HEK293 (cell line): ENCODE measurements around the gene LYST.

ENCODE experiments used
- CTCF ChIA-PET: fragments of 350-600 bp; formaldehyde crosslinking; extraction: SDS; loops from one replicate; lab custom pipeline; 2021; ENCODE audit warnings: antibody characterized with exemption; lab: Yijun Ruan, JAX
- POLR2A ChIA-PET: fragments of 300-600 bp; formaldehyde crosslinking; extraction: SDS; loops from one replicate; lab custom pipeline; 2020; ENCODE audit warnings: antibody characterized with exemption, inconsistent platforms; lab: Yijun Ruan, JAX
- H3K27ac ChIP-seq: fragments of 200-500 bp; sonication (Bioruptor generic); 2 replicates; pipeline ENCODE4 v1.5.1; 2014; ENCODE audit warnings: low read depth, low read length, control low read depth, inconsistent platforms; ENCODE audit errors: extremely low read depth
- H3K36me3 ChIP-seq, 2 experiments: fragments of 200-500 bp in 1 of 2; sonication (Bioruptor generic) in 1 of 2; 1 replicate in 1 of 2; 2 replicates in 1 of 2; pipeline ENCODE4 v1.5.1; 2014 to 2017; ENCODE audit warnings: inconsistent platforms in 2 of 2, low read length in 2 of 2; ENCODE audit not compliant: control insufficient read depth in 2 of 2, insufficient read depth in 1 of 2
- H3K4me1 ChIP-seq: fragments of 200-500 bp; sonication (Bioruptor generic); 2 replicates; pipeline ENCODE4 v1.5.1; 2014; ENCODE audit warnings: mild to moderate bottlenecking, low read length, inconsistent platforms; ENCODE audit not compliant: control insufficient read depth, insufficient read depth
- H3K4me3 ChIP-seq: 2 replicates; pipeline ENCODE4 v1.5.1; 2011; ENCODE audit warnings: low read depth, mild to moderate bottlenecking, control low read depth, low read length, moderate library complexity
- H3K9me3 ChIP-seq: fragments of 200-500 bp; sonication (Bioruptor generic); 2 replicates; pipeline ENCODE4 v1.5.1; 2014; ENCODE audit warnings: low read depth, low read length, inconsistent platforms; ENCODE audit not compliant: control insufficient read depth, insufficient read depth
- HOXA7 ChIP-seq: sonication (generic); formaldehyde crosslinking; IDR thresholded peaks from 2 replicates; pipeline ENCODE4 v1.8.1; 2022; ENCODE audit warnings: missing genetic modification reagents, borderline replicate concordance
- KLF16 ChIP-seq: fragments of 450-650 bp; formaldehyde crosslinking; IDR thresholded peaks from 2 replicates; pipeline ENCODE4 v1.5.1; 2017; ENCODE audit warnings: missing biosample characterization, missing genetic modification characterization
- PRDM2 ChIP-seq: fragments of 450-650 bp; formaldehyde crosslinking; IDR thresholded peaks from 2 replicates; pipeline ENCODE4 v1.5.1; 2016; ENCODE audit warnings: missing biosample characterization, missing genetic modification characterization, borderline replicate concordance
- ZBTB17 ChIP-seq: fragments of 450-650 bp; formaldehyde crosslinking; IDR thresholded peaks from 2 replicates; pipeline ENCODE4 v1.5.1; 2016; ENCODE audit warnings: missing biosample characterization, missing genetic modification characterization
- ZBTB7A ChIP-seq: fragments of 450-650 bp; formaldehyde crosslinking; IDR thresholded peaks from 2 replicates; pipeline ENCODE4 v1.5.1; 2016; ENCODE audit warnings: low read depth, missing biosample characterization, missing genetic modification characterization
- ZFP3 ChIP-seq: fragments of 450-650 bp; formaldehyde crosslinking; IDR thresholded peaks from 2 replicates; pipeline ENCODE4 v1.5.1; 2016; ENCODE audit warnings: low read depth, missing biosample characterization, missing genetic modification characterization
- ZNF112 ChIP-seq: fragments of 450-650 bp; formaldehyde crosslinking; IDR thresholded peaks from 2 replicates; pipeline ENCODE4 v1.5.0; 2017; ENCODE audit warnings: missing biosample characterization, missing genetic modification characterization
- ZNF140 ChIP-seq: fragments of 450-650 bp; formaldehyde crosslinking; IDR thresholded peaks from 2 replicates; pipeline ENCODE4 v1.5.1; 2016; ENCODE audit warnings: missing biosample characterization, missing genetic modification characterization
- ZNF202 ChIP-seq: fragments of 450-650 bp; formaldehyde crosslinking; IDR thresholded peaks from 2 replicates; pipeline ENCODE4 v1.5.1; 2016; ENCODE audit warnings: missing biosample characterization, missing genetic modification characterization, borderline replicate concordance
- ZNF223 ChIP-seq: fragments of 450-650 bp; formaldehyde crosslinking; IDR thresholded peaks from 2 replicates; pipeline ENCODE4 v1.5.1; 2016; ENCODE audit warnings: missing biosample characterization, missing genetic modification characterization
- ZNF24 ChIP-seq: fragments of 450-650 bp; formaldehyde crosslinking; IDR thresholded peaks from 2 replicates; pipeline ENCODE4 v1.5.1; 2016; ENCODE audit warnings: missing biosample characterization, missing genetic modification characterization
- ZNF530 ChIP-seq: fragments of 450-650 bp; formaldehyde crosslinking; IDR thresholded peaks from 2 replicates; pipeline ENCODE4 v1.5.1; 2016; ENCODE audit warnings: low read depth, missing biosample characterization, missing genetic modification characterization
- ZNF600 ChIP-seq: fragments of 450-650 bp; formaldehyde crosslinking; IDR thresholded peaks from 2 replicates; pipeline ENCODE4 v1.5.1; 2016; ENCODE audit warnings: missing biosample characterization, missing genetic modification characterization
- ZNF623 ChIP-seq: fragments of 450-650 bp; formaldehyde crosslinking; IDR thresholded peaks from 2 replicates; pipeline ENCODE4 v1.5.1; 2016; ENCODE audit warnings: missing biosample characterization, missing genetic modification characterization
- ZNF626 ChIP-seq: fragments of 450-650 bp; sonication (Bioruptor Pico); formaldehyde crosslinking; IDR thresholded peaks from 2 replicates; pipeline ENCODE4 v1.5.1; 2018; ENCODE audit warnings: missing biosample characterization, missing genetic modification characterization, inconsistent platforms
- ZNF677 ChIP-seq: fragments of 450-650 bp; IDR thresholded peaks from 2 replicates; pipeline ENCODE4 v1.5.0; 2018; ENCODE audit warnings: missing biosample characterization, mild to moderate bottlenecking, missing genetic modification characterization, moderate library complexity
- ZNF76 ChIP-seq: fragments of 450-650 bp; formaldehyde crosslinking; IDR thresholded peaks from 2 replicates; pipeline ENCODE4; 2016; ENCODE audit warnings: low read depth, missing biosample characterization, missing genetic modification characterization, borderline replicate concordance
- ZNF785 ChIP-seq: fragments of 450-650 bp; formaldehyde crosslinking; IDR thresholded peaks from 2 replicates; pipeline ENCODE4 v1.5.1; 2016; ENCODE audit warnings: missing biosample characterization, missing genetic modification characterization
- ZSCAN4 ChIP-seq: fragments of 450-650 bp; formaldehyde crosslinking; IDR thresholded peaks from 2 replicates; pipeline ENCODE4 v1.5.1; 2017; ENCODE audit warnings: missing biosample characterization, missing genetic modification characterization
- TF ChIP-seq, protein P1 (sequence below): fragments of 450-650 bp; formaldehyde crosslinking; IDR thresholded peaks from 2 replicates; pipeline ENCODE4 v1.5.1; 2016; ENCODE audit warnings: missing biosample characterization, missing genetic modification characterization
- TF ChIP-seq, protein P2 (sequence below): fragments of 450-650 bp; formaldehyde crosslinking; IDR thresholded peaks from 2 replicates; pipeline ENCODE4 v1.5.1; 2017; ENCODE audit warnings: missing biosample characterization, missing genetic modification characterization

LYST gene, protein sequence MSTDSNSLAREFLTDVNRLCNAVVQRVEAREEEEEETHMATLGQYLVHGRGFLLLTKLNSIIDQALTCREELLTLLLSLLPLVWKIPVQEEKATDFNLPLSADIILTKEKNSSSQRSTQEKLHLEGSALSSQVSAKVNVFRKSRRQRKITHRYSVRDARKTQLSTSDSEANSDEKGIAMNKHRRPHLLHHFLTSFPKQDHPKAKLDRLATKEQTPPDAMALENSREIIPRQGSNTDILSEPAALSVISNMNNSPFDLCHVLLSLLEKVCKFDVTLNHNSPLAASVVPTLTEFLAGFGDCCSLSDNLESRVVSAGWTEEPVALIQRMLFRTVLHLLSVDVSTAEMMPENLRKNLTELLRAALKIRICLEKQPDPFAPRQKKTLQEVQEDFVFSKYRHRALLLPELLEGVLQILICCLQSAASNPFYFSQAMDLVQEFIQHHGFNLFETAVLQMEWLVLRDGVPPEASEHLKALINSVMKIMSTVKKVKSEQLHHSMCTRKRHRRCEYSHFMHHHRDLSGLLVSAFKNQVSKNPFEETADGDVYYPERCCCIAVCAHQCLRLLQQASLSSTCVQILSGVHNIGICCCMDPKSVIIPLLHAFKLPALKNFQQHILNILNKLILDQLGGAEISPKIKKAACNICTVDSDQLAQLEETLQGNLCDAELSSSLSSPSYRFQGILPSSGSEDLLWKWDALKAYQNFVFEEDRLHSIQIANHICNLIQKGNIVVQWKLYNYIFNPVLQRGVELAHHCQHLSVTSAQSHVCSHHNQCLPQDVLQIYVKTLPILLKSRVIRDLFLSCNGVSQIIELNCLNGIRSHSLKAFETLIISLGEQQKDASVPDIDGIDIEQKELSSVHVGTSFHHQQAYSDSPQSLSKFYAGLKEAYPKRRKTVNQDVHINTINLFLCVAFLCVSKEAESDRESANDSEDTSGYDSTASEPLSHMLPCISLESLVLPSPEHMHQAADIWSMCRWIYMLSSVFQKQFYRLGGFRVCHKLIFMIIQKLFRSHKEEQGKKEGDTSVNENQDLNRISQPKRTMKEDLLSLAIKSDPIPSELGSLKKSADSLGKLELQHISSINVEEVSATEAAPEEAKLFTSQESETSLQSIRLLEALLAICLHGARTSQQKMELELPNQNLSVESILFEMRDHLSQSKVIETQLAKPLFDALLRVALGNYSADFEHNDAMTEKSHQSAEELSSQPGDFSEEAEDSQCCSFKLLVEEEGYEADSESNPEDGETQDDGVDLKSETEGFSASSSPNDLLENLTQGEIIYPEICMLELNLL (N-terminal part only)

DNA sequence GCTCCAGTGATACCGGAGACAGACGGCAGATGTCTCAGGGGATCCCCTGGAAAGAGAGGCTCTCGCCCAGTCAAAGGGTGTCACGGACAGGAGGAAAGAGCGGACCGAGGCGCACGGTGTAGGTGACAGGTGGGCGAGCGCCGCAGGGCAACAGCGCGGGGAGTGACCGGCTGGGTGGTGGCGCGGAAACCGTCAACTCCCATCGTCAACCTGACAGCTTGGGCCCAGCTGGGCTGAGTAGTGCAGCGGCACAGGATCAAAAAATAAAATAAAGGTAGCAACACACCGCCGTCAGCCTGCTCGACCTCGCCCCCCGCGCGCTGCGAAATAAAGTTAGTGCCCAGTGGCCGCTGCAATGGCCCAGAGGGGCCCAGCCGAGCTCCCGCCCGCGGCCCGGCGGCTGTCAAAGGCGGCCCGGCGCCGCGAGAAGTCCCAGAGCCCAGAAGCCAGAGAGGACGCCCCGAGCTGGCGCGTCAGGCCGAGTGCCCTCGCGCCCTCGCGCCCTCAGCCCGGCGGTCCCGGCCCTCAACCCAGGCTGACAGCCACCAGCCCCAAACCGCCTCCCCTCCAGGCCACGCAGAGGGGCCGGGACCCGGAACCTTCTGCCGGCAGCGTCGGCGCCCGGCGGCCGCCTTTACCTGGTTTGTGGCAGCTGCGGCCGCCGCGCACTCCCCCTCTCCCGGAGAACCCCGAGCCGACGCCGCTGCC, at the start of gene LYST:
LYST (minus strand) TSS at position 702 of the 708 bp plus-strand sequence. CDS start 36,489 bp downstream, outside the sequence.
- no peaks in the 10 kb centered on the region for H3K36me3 ChIP-seq
- peak within 1 kb of the TSS; percentile 70 for H3K4me3 ChIP-seq
- peak within 1 kb of the TSS; percentile 73 for H3K27ac ChIP-seq
- H3K9me3 ChIP-seq: no peaks in the 10 kb centered on the region
- CTCF ChIA-PET: interaction anchor here (0.6 to 3.3 kb wide), 12 partner anchors 9 to 108 kb away, joined by 3 to 39 read pairs (median 4); no protein-coding TSS in a partner anchor
- POLR2A ChIA-PET: interaction anchor here (0.5 to 3.0 kb wide), 7 partner anchors 23 to 362 kb away, joined by 3 to 14 read pairs (median 6); partner anchors contain the start of gene B3GALNT2
- H3K4me1 ChIP-seq: peaks cover 9% of the 10 kb centered on the region; the same call in 1 of the 2 replicates
- TF ChIP-seq ZFP3 (tag by site-specific recombination): no peak
- no peak; the same call in 1 of the 2 replicates for TF ChIP-seq ZSCAN4 (tag by site-specific recombination)
- TF ChIP-seq HOXA7 (CRISPR knock-in tag): no peak
- TF ChIP-seq ZNF140 (tag by site-specific recombination): no peak
- peak; percentile 19; the same call in 1 of the 2 replicates for TF ChIP-seq ZNF785
- no peak; the same call in none of the 2 replicates for TF ChIP-seq ZNF76
- TF ChIP-seq PRDM2 (tag by site-specific recombination): no peak
- no peak for TF ChIP-seq ZNF623 (tag by site-specific recombination)
- TF ChIP-seq ZNF626: no peak
- TF ChIP-seq ZNF530 (tag by site-specific recombination): no peak
- TF ChIP-seq KLF16 (tag by site-specific recombination): peak; percentile 74
- peak; percentile 75; the same call in 1 of the 2 replicates for TF ChIP-seq ZNF600 (tag by site-specific recombination)
- no peak for TF ChIP-seq ZNF223
- TF ChIP-seq, protein P1, sequence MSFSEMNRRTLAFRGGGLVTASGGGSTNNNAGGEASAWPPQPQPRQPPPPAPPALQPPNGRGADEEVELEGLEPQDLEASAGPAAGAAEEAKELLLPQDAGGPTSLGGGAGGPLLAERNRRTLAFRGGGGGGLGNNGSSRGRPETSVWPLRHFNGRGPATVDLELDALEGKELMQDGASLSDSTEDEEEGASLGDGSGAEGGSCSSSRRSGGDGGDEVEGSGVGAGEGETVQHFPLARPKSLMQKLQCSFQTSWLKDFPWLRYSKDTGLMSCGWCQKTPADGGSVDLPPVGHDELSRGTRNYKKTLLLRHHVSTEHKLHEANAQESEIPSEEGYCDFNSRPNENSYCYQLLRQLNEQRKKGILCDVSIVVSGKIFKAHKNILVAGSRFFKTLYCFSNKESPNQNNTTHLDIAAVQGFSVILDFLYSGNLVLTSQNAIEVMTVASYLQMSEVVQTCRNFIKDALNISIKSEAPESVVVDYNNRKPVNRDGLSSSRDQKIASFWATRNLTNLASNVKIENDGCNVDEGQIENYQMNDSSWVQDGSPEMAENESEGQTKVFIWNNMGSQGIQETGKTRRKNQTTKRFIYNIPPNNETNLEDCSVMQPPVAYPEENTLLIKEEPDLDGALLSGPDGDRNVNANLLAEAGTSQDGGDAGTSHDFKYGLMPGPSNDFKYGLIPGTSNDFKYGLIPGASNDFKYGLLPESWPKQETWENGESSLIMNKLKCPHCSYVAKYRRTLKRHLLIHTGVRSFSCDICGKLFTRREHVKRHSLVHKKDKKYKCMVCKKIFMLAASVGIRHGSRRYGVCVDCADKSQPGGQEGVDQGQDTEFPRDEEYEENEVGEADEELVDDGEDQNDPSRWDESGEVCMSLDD (tag by site-specific recombination): no peak
- peak; percentile 68; the same call in 1 of the 2 replicates for TF ChIP-seq ZBTB17 (tag by site-specific recombination)
- no peak for TF ChIP-seq ZNF202 (tag by site-specific recombination)
- no peak for TF ChIP-seq ZNF112 (tag by site-specific recombination)
- TF ChIP-seq ZNF677 (tag by site-specific recombination): no peak; the same call in 1 of the 2 replicates
- TF ChIP-seq, protein P2, sequence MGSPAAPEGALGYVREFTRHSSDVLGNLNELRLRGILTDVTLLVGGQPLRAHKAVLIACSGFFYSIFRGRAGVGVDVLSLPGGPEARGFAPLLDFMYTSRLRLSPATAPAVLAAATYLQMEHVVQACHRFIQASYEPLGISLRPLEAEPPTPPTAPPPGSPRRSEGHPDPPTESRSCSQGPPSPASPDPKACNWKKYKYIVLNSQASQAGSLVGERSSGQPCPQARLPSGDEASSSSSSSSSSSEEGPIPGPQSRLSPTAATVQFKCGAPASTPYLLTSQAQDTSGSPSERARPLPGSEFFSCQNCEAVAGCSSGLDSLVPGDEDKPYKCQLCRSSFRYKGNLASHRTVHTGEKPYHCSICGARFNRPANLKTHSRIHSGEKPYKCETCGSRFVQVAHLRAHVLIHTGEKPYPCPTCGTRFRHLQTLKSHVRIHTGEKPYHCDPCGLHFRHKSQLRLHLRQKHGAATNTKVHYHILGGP (tag by site-specific recombination): no peak
- TF ChIP-seq ZNF24 (tag by site-specific recombination): 0 out of 2 replicates have a peak, but pooled peaks have one; percentile 34
- TF ChIP-seq ZBTB7A (tag by site-specific recombination): peak; percentile 60; the same call in 1 of the 2 replicates
